OCI-LY3 (cell line): Measurements from ENCODE around the gene DNMT3A.

Source experiments
- H2AFZ ChIP-seq: fragments of 200-600, 300-600 bp; shearing (Covaris generic); 2 replicates; pipeline ENCODE4 v1.6.0; 2014; ENCODE audit warnings: antibody characterized with exemption, low read depth, low read length
- H3K27ac ChIP-seq: fragments of 200-600, 300-600 bp; sonication (generic); 2 replicates; pipeline ENCODE4 v1.5.1; 2014; ENCODE audit warnings: mild to moderate bottlenecking, low read length, moderate library complexity, mixed read lengths
- H3K27me3 ChIP-seq: fragments of 200-600, 300-600 bp; sonication (generic); 2 replicates; pipeline ENCODE4 v1.6.1; 2014; ENCODE audit warnings: low read depth, low read length, mixed read lengths
- H3K36me3 ChIP-seq: fragments of 200-600, 300-600 bp; sonication (generic); replicated peaks from 2 replicates; pipeline ENCODE3; 2014; ENCODE audit warnings: low read depth, low read length, mixed read lengths
- H3K4me1 ChIP-seq: fragments of 300-600, 200-600 bp; sonication (generic); 2 replicates; pipeline ENCODE4 v1.6.1; 2014; ENCODE audit warnings: low read length, mixed read lengths
- H3K4me2 ChIP-seq: fragments of 200-600, 300-600 bp; sonication (generic); 2 replicates; pipeline ENCODE4 v1.6.1; 2014; ENCODE audit warnings: low read length, mixed read lengths
- H3K4me3 ChIP-seq: fragments of 300-600, 200-600 bp; sonication (generic); 2 replicates; pipeline ENCODE4 v1.5.1; 2014; ENCODE audit warnings: antibody characterized with exemption, mild to moderate bottlenecking, low read length, moderate library complexity
- H3K79me2 ChIP-seq: fragments of 300-600, 200-600 bp; shearing (Covaris generic); 2 replicates; pipeline ENCODE4 v1.6.1; 2014; ENCODE audit warnings: mild to moderate bottlenecking, low read length, mixed read lengths
- H3K9ac ChIP-seq: fragments of 300-600, 200-600 bp; shearing (Covaris generic); 2 replicates; pipeline ENCODE4 v1.6.0; 2014; ENCODE audit warnings: mild to moderate bottlenecking, low read length, moderate library complexity
- H3K9me3 ChIP-seq: fragments of 200-600, 300-600 bp; shearing (Covaris generic); 2 replicates; pipeline ENCODE4 v1.6.1; 2014; ENCODE audit warnings: low read length, mixed read lengths; ENCODE audit not compliant: insufficient read depth
- H4K20me1 ChIP-seq: fragments of 200-600, 300-600 bp; sonication (generic); 2 replicates; pipeline ENCODE4 v1.6.1; 2016; ENCODE audit warnings: low read length, mixed read lengths; ENCODE audit not compliant: insufficient read depth
- EZH2phosphoT487 ChIP-seq: fragments of 200-600 bp; shearing (Covaris generic); IDR thresholded peaks from 2 replicates; pipeline ENCODE4 v1.6.1; 2018; ENCODE audit warnings: antibody characterized with exemption, mixed run types, low read depth
- TF ChIP-seq, protein P1 (sequence below): fragments of 200-600, 300-600 bp; sonication (generic); IDR thresholded peaks from 2 replicates; pipeline ENCODE4 v1.5.1; 2014; ENCODE audit warnings: antibody characterized with exemption, low read length, low read depth

Gene DNMT3A

GRCh38 chr2:25326326-25327013 lies 15.3 kb downstream of the DNMT3A start:
- H3K27ac ChIP-seq, result no peak overlapping the region
- no peaks in the 10 kb centered on the region for H3K79me2 ChIP-seq
- H4K20me1 ChIP-seq, result peaks cover 64% of the 10 kb centered on the region
- no peak overlapping the region for H3K4me2 ChIP-seq
- peaks cover 46% of the 10 kb centered on the region for H3K27me3 ChIP-seq
- H3K4me3 ChIP-seq, result no peak overlapping the region
- H3K9me3 ChIP-seq, result peaks cover 14% of the 10 kb centered on the region
- TF ChIP-seq, protein P1, sequence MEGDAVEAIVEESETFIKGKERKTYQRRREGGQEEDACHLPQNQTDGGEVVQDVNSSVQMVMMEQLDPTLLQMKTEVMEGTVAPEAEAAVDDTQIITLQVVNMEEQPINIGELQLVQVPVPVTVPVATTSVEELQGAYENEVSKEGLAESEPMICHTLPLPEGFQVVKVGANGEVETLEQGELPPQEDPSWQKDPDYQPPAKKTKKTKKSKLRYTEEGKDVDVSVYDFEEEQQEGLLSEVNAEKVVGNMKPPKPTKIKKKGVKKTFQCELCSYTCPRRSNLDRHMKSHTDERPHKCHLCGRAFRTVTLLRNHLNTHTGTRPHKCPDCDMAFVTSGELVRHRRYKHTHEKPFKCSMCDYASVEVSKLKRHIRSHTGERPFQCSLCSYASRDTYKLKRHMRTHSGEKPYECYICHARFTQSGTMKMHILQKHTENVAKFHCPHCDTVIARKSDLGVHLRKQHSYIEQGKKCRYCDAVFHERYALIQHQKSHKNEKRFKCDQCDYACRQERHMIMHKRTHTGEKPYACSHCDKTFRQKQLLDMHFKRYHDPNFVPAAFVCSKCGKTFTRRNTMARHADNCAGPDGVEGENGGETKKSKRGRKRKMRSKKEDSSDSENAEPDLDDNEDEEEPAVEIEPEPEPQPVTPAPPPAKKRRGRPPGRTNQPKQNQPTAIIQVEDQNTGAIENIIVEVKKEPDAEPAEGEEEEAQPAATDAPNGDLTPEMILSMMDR, result no peak
- TF ChIP-seq EZH2phosphoT487, result no peak
- no peak overlapping the region for H2AFZ ChIP-seq
- H3K4me1 ChIP-seq, result no peaks in the 10 kb centered on the region; the same call in 1 of the 2 replicates
- H3K9ac ChIP-seq, result no peak overlapping the region
- peaks cover 16% of the 10 kb centered on the region for H3K36me3 ChIP-seq

GRCh38 chr2:25324905-25325592 lies 16.7 kb downstream of the DNMT3A start:
- peaks cover 58% of the 10 kb centered on the region for H4K20me1 ChIP-seq
- peaks cover 50% of the 10 kb centered on the region for H3K27me3 ChIP-seq
- peaks cover 14% of the 10 kb centered on the region for H3K9me3 ChIP-seq
- H3K4me2 ChIP-seq, result no peak overlapping the region
- TF ChIP-seq EZH2phosphoT487, result no peak
- TF ChIP-seq, protein P1, result no peak
- peaks cover 16% of the 10 kb centered on the region for H3K36me3 ChIP-seq
- H3K4me1 ChIP-seq, result peaks cover 3% of the 10 kb centered on the region
- H3K9ac ChIP-seq, result no peak overlapping the region
- no peak overlapping the region for H3K27ac ChIP-seq
- no peak overlapping the region for H2AFZ ChIP-seq
- no peak overlapping the region for H3K4me3 ChIP-seq
- H3K79me2 ChIP-seq, result no peaks in the 10 kb centered on the region

- no peak overlapping the region for H2AFZ ChIP-seq
Measured at GRCh38 chr2:25324251-25324650, 17.5 kb downstream of the DNMT3A start.

DNA sequence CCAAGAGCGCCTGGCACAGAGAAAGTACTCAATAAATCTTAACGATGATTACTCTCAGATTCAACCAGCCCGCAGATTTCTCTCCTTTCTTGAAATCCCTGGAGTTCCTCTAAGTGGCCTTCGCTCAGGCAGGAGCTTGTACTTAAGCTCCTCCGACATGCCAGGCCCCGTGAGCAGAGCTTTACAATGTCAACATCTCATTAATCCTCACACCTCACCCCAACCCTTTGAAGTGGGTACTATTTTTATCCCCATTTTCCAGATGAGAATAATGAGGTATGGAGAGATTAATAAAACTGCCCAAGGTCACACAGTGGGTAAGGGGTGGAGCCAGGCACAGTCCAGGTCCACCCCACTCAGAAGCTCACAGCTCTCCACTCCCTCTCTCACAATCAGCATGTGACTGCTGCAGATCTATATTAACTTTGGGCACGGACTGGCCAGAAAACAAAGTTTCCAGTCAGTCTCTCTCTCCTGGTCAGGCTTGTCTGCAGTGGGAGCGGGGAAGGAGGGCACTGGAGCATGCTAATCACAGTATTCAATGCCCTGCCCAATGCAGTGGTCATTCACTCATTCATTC lies 18.0 kb downstream of the DNMT3A start:
- Histone ChIP-seq H3K9ac (no peak overlapping the region), H2AFZ (no peak overlapping the region), H3K4me2 (no peak overlapping the region), H3K4me1 (peaks cover 6% of the 10 kb centered on the region), H3K4me3 (no peak overlapping the region), H3K9me3 (peaks cover 14% of the 10 kb centered on the region), H3K79me2 (no peaks in the 10 kb centered on the region), H3K27ac (no peak overlapping the region), H3K27me3 (peaks cover 56% of the 10 kb centered on the region), H4K20me1 (peaks cover 59% of the 10 kb centered on the region), H3K36me3 (peaks cover 16% of the 10 kb centered on the region)
- TF ChIP-seq, protein P1, result no peak
- no peak for TF ChIP-seq EZH2phosphoT487

More at GRCh38 chr2:25324251-25324650, 17.5 kb downstream of the DNMT3A start:
- Histone ChIP-seq H3K9ac (no peak overlapping the region), H3K79me2 (no peaks in the 10 kb centered on the region), H4K20me1 (peaks cover 61% of the 10 kb centered on the region), H3K36me3 (peaks cover 16% of the 10 kb centered on the region), H3K4me2 (no peak overlapping the region), H3K4me1 (peaks cover 6% of the 10 kb centered on the region), H3K27ac (no peak overlapping the region), H3K4me3 (no peak overlapping the region), H3K9me3 (peaks cover 14% of the 10 kb centered on the region), H3K27me3 (peaks cover 56% of the 10 kb centered on the region)
- TF ChIP-seq, protein P1, result no peak
- TF ChIP-seq EZH2phosphoT487, result no peak
